GM10266 (cell line): ENCODE results near the gene SLAMF1.
A peak's percentile ranks its signal among the peaks of the same experiment; 100 is the strongest.

Experiments used
- DNase-seq: peaks from one replicate; pipeline ENCODE4 v3.0.0; 2012; ENCODE audit errors: extremely low spot score
- CTCF ChIP-seq: IDR thresholded peaks from 2 replicates; pipeline ENCODE4 v1.5.1; 2012; ENCODE audit warnings: mild to moderate bottlenecking, low read depth; ENCODE audit not compliant: control insufficient read depth, insufficient read depth; ENCODE audit errors: missing control alignments

Gene SLAMF1

GRCh38 chr1:160621633-160622413, 25.0 kb downstream of the SLAMF1 start:
- no peak for DNase-seq
- no peak for TF ChIP-seq CTCF

DNA sequence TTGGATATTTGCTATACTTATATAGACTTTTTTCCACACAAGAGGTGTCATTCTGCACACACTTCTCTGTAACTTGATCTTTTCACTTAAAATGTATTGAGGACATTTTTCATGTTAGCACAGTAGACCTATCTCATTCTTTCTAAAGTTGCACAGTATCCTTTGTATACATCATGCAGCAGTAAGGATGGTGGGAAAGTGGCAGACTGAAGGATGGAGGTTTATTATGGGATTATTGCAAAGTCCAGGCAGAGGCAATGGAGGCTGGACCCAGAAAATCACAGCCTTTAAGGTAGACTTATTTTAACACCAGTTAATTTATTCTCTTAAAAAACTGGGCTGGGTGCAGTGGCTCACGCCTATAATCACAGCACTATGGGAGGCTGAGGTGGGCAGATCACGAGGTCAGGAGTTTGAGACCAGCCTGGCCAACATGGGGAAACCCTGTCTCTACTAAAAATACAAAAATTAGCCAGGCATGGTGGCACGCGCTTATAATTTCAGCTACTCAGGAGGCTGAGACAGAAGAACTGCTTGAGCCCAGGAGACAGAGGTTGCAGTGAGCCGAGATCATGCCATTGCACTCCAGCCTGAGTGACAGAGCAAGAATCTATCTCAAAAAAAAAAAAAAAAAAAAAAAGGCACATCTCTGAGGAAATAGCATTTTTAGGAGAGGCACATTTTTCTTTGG, 25.8 kb downstream of the SLAMF1 start:
- DNase-seq, result no peak
- TF ChIP-seq CTCF, result no peak

GRCh38 chr1:160619742-160620277, 27.0 kb downstream of the SLAMF1 start:
- no peak for TF ChIP-seq CTCF
- DNase-seq, result no peak

- TF ChIP-seq CTCF, result peak; percentile 57
- no peak for DNase-seq
Measured at GRCh38 chr1:160618763-160619274, 28.0 kb downstream of the SLAMF1 start.

DNA sequence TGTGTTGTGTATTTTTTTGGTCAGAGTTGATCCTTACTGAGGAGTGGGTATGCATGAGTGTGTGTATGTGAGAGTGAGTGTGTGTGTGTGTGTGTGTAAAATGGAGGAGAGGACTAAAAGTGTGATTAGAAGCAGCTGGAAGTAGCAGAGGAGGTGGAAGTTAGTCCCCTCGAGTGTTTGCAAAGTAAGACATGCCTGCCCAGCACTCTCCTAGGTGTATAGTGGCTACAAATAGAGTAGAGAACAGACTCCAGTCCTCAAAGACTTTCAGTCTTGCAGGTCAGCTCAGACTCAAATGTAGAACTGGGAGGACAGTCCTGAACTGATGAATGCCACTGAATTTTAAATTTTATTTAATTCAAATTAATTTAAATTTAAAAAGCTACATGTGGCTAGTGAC, 28.5 kb downstream of the SLAMF1 start:
- DNase-seq, result no peak
- TF ChIP-seq CTCF, result no peak

DNA sequence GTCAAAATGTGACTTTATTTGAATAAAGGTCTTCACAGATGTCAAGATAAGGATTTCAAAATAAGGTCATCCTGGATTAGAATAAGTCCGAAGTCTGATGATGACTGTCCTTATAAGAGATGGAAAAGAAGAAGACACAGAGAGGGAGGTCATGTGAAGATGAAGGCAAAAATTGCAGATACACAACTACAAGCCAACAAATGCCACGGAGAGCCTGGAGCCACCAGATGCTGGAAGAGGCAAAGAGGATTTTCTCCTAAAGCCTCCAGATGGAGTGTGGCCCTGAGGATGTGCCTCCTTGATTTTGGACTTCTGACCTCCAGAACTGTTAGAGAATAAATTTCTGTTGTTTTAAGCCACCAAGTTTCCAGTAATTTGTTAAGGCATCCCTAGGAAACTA, 31.2 kb downstream of the SLAMF1 start:
- DNase-seq, result no peak
- TF ChIP-seq CTCF, result no peak
